ENCODE results near the gene TMEM11. TPM values are rescaled to one million over a fixed set of nuclear protein-coding genes. Genes with fewer than 3 reads are reported as not detected.

Gene TMEM11
- total and polyA plus RNA-seq, 2 of the 8 experiments (the other 6 are each of a cell fraction or from before 2014, with no cell fraction given) = 33.3 to 90.4 TPM

GRCh38 chr17:21157586-21158370, 56.2 kb downstream of the TMEM11 start:
- H3K18ac ChIP-seq (ENCODE audit: extremely low read depth, low read length) = no peak overlapping the region
- no peaks in the 10 kb centered on the region for H3K27me3 ChIP-seq (replicated peaks in 1 of 4; ENCODE audit: control insufficient read depth in 3 of 4, extremely low read depth in 1 of 4, insufficient read depth in 3 of 4, low read length in 3 of 4)
- H4K5ac ChIP-seq (ENCODE audit: insufficient read length, low read depth, low read length) = no peak overlapping the region
- TF ChIP-seq SIRT6 (IDR thresholded peaks at IDR 0.05; ENCODE audit: low read length) = no peak
- no peak for TF ChIP-seq POLR2A (IDR thresholded peaks at IDR 0.05; ENCODE audit: control extremely low read depth in 1 of 2, low read depth in 2 of 2, low read length in 2 of 2)
- no peak for TF ChIP-seq MAFK (IDR thresholded peaks at IDR 0.05; ENCODE audit: low read depth, low read length)
- TF ChIP-seq ZNF274 (IDR thresholded peaks at IDR 0.05; ENCODE audit: borderline replicate concordance, extremely low read depth, low read length) = no peak
- TF ChIP-seq CHD2 (IDR thresholded peaks at IDR 0.05; ENCODE audit: low read length) = no peak
- TF ChIP-seq KDM4A (IDR thresholded peaks at IDR 0.05; ENCODE audit: low read depth, low read length, severe bottlenecking) = no peak
- TF ChIP-seq EZH2 (IDR thresholded peaks at IDR 0.05; ENCODE audit: low read depth, low read length, severe bottlenecking) = no peak
- TF ChIP-seq TBP (IDR thresholded peaks at IDR 0.05; ENCODE audit: low read depth, low read length) = no peak
- TF ChIP-seq CTBP2 (IDR thresholded peaks at IDR 0.05; ENCODE audit: borderline replicate concordance, insufficient read depth, insufficient read length, low read length) = no peak
- TF ChIP-seq SUZ12 (IDR thresholded peaks at IDR 0.05; ENCODE audit: low read length) = no peak
- H3K4me1 ChIP-seq (replicated peaks in 1 of 4; ENCODE audit: control insufficient read depth in 3 of 4, insufficient read depth in 4 of 4, low read length in 3 of 4) = no peaks in the 10 kb centered on the region
- 0 out of 4 replicates have a peak, but pooled peaks cover 0 to under 1% of the 10 kb centered on the region in 2 experiments for H3K9me3 ChIP-seq (ENCODE audit: insufficient read depth in 2 of 2, low read depth in 1 of 2, low read length in 1 of 2)
- no peak overlapping the region for H2BK15ac ChIP-seq (ENCODE audit: low read length)
- H4K20me1 ChIP-seq (replicated peaks in 1 of 2; ENCODE audit: control insufficient read depth in 1 of 2, insufficient read depth in 2 of 2, low read length in 2 of 2) = no peaks in the 10 kb centered on the region
- no peak overlapping the region for H2BK5ac ChIP-seq (ENCODE audit: low read depth, low read length)
- H3K23ac ChIP-seq (ENCODE audit: insufficient read length) = no peak overlapping the region
- no peak overlapping the region for H3K4me3 ChIP-seq (ENCODE audit: extremely low read depth in 1 of 4, insufficient read depth in 2 of 4, low read depth in 3 of 4, low read length in 4 of 4)
- H4K91ac ChIP-seq (replicated peaks; ENCODE audit: insufficient read length, low read length) = no peak overlapping the region
- no peak overlapping the region for H3K14ac ChIP-seq (ENCODE audit: insufficient read length)
- H2AFZ ChIP-seq (ENCODE audit: low read length) = no peak overlapping the region
- no peak overlapping the region for H4K8ac ChIP-seq (ENCODE audit: extremely low read depth, insufficient read depth, low read length)
- H2AK5ac ChIP-seq (ENCODE audit: low read depth, low read length) = no peak overlapping the region
- H3K23me2 ChIP-seq (ENCODE audit: low read depth, low read length) = no peaks in the 10 kb centered on the region
- no peak overlapping the region for H3K56ac ChIP-seq (replicated peaks; ENCODE audit: insufficient read length, low read depth, low read length)
- no peak overlapping the region for H3K27ac ChIP-seq (ENCODE audit: low read depth, low read length)
- ChIA-PET POLR2A (ENCODE audit: partially characterized antibody) (interaction anchor here (0.6 kb wide), 1 partner anchor 301 kb away, joined by 3 read pairs; no protein-coding TSS in a partner anchor), CTCF (ENCODE audit: partially characterized antibody) (interaction anchor here (0.9 to 1.6 kb wide), 2 partner anchors 9 to 14 kb away, joined by 3 to 5 read pairs; no protein-coding TSS in a partner anchor)
- H3K36me3 ChIP-seq (ENCODE audit: control insufficient read depth in 2 of 4, insufficient read depth in 4 of 4, low read length in 3 of 4) = no peaks in the 10 kb centered on the region
- H2BK12ac ChIP-seq (ENCODE audit: low read depth, low read length) = no peak overlapping the region
- no peaks in the 10 kb centered on the region for H3K79me2 ChIP-seq (ENCODE audit: control insufficient read depth in 1 of 2, insufficient read depth in 2 of 2, low read length in 2 of 2)
- FAIRE-seq (no peak), DNase-seq (ENCODE audit: low read depth in 1 of 2, low spot score in 2 of 2) (no peak)
- H3K79me1 ChIP-seq (ENCODE audit: low read depth, low read length) = no peaks in the 10 kb centered on the region
- H2BK20ac ChIP-seq (ENCODE audit: low read length) = no peak overlapping the region
- no peak overlapping the region for H3K4ac ChIP-seq (replicated peaks; ENCODE audit: insufficient read length, low read depth, low read length)
- H3K4me2 ChIP-seq (ENCODE audit: insufficient read depth in 1 of 2, low read depth in 2 of 2, low read length in 2 of 2) = no peak overlapping the region
- no peak overlapping the region for H3K9ac ChIP-seq (replicated peaks in 1 of 4; ENCODE audit: extremely low read depth in 1 of 4, low read depth in 3 of 4, low read length in 3 of 4)
- no peak overlapping the region for H2BK120ac ChIP-seq (replicated peaks; ENCODE audit: low read depth, low read length)
- WGBS, 2 experiments (ENCODE audit: extremely low coverage in 1 of 2, insufficient coverage in 1 of 2, insufficient read length in 1 of 2, insufficient replicate concordance in 2 of 2, low coverage in 1 of 2, low lambda C conversion rate in 2 of 2, missing lambda C conversion rate in 1 of 2) = 81% methylated on average over 1 of the region's 1 CpG; no CpG with 5 or more reads in 1 of the 2 experiments

Data from H1 (cell line).